ENCODE data around the gene RREB1.

The RREB1 gene

DNA sequence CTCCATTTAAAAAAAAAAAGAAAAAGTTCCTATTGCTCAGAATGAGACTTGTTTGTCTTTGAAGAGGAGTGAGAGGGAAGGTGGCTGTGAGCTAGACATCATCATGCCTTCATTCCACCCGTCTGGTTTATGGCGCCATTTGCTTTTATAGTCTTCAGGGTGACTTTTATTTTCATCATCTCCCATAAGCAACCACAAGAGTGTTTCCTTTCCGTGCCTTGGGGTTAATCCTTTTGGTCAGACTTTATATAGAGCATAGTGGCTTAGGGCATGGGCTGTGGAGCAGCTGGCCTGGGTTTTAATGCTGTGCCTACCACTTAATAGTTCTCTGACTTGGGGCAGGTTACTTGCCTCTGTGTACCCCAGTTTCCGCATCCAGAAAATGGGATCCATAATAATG is 77.8 kb downstream of the RREB1 start:
- no peak overlapping the region for H3K4me3 ChIP-seq (ENCODE audit: low read depth, low read length)

- H3K4me3 ChIP-seq (ENCODE audit: low read depth, low read length): no peak overlapping the region
These were observed 80.7 kb downstream of the RREB1 start for GRCh38 chr6:7188492-7188891.

DNA sequence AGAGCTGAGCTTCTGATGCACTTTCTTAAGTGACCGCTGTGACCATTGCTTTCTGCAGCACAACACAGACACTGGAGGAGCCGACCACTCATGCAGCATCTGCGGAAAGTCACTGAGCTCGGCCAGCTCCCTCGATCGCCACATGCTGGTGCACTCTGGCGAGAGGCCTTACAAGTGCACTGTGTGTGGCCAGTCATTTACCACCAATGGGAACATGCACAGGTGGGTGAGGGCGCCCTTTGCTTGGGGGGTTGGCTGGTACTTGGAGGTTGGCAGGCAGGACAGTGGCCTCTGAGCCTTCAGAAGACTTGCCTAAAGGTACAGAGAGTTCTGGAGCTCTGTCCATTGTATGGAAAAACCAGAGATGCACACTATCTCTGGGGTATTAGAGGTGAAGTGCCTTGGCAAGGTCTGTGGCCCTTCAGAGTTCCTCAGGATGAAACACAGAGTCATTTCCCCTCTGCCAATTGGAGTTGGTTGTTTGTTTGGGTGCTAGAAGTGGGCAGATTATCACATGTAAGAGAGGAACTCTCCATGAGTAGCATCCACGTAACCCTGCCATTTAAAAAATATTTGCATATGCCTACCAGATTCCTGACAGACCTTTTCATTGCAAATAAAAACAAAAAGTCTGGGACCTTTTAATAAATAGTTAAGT is 81.5 kb downstream of the RREB1 start:
- no peak overlapping the region for H3K4me3 ChIP-seq (ENCODE audit: low read depth, low read length)

DNA sequence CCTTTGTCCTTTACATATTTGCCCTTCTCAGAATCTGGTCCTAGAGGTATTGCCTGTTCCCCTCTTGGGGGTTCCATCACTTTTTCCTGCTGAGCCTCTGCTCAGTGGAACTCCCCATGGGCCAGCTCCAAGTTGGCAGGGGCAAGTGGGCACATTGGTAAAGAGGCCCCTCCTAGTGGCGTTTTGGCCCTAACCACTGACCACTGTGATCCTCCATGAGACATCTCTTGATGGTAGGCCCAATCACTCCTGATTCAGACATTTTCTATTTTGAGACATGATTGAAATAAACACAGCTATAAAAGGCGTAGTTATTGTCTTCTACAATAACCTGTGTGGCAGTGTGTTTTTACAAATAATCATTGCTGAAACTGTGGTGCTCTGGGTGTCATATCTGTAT is 83.0 kb downstream of the RREB1 start:
- H3K4me3 ChIP-seq (ENCODE audit: low read depth, low read length): no peak overlapping the region

DNA sequence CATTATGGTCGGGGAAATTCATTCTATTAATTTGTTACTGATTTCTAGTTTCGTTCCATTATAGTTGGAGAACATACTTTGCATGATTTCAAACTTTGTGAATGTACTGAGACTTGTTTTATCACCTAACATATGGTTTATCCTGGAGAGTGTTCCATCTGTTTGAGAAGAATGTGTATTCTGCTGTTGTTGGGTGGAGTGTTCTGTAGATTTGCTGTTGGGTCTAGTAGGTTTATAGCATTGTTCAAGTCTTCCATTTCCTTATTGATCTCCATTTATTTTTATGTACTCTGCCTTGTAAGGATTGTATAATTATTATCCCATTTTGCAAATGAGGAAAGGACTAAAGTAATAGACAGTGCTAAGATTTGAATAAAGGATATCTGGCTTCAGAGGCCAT is 85.4 kb downstream of the RREB1 start:
- H3K4me3 ChIP-seq (ENCODE audit: low read depth, low read length): no peak overlapping the region

GRCh38 chr6:7194657-7195056 is 86.9 kb downstream of the RREB1 start:
- no peak overlapping the region for H3K4me3 ChIP-seq (ENCODE audit: low read depth, low read length)

- no peak overlapping the region for H3K4me3 ChIP-seq (ENCODE audit: low read depth, low read length)
These were observed 87.7 kb downstream of the RREB1 start for GRCh38 chr6:7195339-7196018.

DNA sequence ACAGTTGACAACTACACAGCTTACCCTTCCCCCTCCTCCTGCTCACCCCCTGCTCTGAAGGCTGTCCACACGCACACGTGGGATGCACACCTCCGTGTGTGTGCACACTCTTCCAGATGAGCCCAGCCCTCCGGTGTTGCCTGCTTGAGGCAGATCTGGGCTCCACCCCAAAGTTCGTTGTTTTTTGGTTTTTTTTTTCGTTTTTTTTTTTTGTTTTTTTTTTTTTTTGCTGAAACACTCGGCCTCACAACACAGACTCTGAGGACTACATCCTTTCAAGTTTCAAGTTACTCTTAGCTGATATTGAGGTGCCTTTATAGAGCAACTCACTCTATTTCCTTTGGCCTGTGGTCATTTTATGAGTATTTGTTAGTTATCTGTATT is 88.2 kb downstream of the RREB1 start:
- no peak overlapping the region for H3K4me3 ChIP-seq (ENCODE audit: low read depth, low read length)

DNA sequence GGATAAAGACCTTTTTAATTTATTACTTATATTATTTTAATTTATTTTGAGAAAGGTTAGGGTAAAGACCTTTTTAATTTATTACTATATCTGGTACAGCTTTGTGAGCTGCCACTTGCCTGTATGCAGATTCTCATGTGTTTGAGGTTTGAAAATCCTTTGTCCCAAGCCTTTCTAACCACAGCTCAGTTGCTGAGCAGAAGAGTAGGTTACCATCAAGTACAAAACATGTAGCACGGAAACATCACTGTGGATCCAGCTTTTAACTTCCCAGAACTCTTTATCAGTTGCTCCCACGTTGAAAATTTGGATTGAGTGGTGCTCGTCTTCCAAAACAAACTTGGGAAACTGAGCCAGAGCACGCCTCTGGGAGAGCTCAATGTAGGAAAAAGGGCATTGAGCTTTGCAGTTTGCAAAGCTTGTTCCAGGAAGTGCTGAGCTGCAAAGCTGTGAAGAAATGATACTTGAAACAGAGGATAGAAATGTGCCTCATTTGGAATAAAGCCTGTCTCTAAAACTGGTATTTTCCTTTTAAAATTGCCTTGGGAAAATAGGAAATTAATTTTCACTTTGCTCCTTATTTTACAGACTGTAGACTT is 89.0 kb downstream of the RREB1 start:
- H3K4me3 ChIP-seq (ENCODE audit: low read depth, low read length): no peak overlapping the region

DNA sequence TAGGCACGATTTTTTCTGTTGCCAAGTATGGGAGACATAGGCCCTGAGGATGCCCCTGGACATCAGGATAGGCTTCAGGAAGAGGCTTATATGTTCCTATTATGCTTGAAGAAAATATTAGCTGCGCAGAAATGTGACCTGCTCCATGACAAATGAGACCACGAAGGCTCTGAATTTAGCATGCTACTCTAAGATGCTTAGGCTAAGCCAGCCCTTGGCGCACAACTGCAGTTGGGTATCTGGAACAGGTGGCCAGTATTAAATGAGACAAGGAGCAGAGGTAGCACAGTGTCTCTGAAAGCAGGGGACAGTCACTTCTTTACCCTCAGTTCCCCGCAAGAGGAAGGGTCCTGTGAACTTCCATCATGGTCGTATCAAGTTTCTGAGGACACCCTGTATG is 90.0 kb downstream of the RREB1 start:
- H3K4me3 ChIP-seq (ENCODE audit: low read depth, low read length): no peak overlapping the region

GRCh38 chr6:7198833-7199800 is 91.4 kb downstream of the RREB1 start:
- no peak overlapping the region for H3K4me3 ChIP-seq (ENCODE audit: low read depth, low read length)

DNA sequence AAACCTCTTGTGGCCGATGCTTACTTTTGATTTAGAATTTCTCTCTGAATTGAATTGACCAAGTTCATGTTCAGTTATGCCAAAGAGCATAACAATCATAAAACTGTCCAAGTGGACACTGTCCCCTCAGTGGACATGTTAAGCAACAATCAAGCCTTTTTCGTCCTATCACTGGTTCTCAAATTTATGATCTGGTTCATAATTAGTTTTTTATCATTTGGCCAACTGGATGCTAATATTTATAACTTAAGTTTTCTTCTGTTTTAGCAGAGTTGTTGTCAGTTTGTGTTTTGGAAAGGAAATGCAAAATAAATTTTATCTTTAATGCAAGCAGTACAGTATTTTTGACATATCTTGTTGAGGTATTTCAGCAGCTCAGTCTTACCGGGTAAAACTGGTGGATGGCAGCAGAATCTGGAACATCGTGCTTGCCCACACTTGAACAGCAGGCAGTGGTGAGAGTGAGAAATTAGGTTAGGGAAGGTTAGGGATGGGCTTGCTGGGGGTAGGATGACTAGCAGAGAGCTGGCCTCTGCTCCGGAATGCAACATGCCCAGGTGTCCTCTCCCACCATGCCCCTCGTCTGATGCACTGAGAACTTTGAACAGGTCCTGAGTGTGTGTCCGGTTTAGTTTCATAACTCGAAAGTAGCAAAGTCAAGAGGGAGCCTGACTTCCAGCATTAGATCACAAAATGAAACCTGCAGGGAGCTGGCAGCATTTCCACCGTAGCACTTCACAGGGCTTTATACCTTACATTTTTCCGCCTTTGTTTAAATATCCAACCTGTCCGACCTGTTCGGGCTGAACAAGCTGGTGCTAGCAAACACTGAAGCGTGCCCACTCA is 93.1 kb downstream of the RREB1 start:
- no peak overlapping the region for H3K4me3 ChIP-seq (ENCODE audit: low read depth, low read length)

GRCh38 chr6:7201444-7201731 is 93.6 kb downstream of the RREB1 start:
- H3K4me3 ChIP-seq (ENCODE audit: low read depth, low read length): no peak overlapping the region

DNA sequence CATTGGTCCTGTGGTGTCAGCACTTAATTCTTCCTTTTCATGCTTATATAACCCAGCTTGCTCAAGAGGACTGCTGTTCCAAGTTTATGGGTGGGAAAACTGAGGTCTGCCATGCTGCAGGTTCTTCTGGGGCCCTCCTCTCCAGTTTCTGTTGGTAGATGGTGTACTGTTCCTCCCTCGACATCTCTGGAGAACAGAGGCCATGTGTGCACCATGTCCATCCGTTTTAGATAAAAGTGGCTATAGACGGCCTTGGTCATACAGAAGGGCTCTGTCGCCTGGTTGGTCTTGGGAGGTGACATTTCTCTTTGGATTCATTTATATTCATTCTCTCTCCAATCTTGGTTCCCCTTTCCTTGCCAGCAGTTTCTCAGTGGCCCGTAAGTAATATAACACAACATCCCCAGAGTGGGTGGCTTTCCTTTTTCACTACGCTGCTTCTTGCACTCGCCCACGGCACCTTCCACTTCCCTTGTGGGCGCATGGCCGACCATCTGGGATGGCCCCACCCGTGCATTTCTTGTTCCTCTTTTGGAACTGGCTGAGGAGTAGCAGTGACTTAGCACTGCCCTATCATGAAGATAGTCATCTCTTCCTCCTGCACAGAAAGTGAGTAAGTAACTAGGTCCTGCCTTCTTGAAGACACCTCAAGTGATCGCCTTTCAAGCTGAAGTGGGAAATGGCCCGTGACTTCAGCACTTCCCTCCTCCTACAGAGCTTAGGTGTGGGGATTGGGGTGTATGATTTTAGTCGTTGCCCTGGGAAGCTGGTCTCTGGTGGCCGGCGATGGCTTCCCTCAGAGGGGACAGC is 94.2 kb downstream of the RREB1 start:
- no peak overlapping the region for H3K4me3 ChIP-seq (ENCODE audit: low read depth, low read length)

GRCh38 chr6:7202950-7203349 is 95.2 kb downstream of the RREB1 start:
- H3K4me3 ChIP-seq (ENCODE audit: low read depth, low read length): no peak overlapping the region

DNA sequence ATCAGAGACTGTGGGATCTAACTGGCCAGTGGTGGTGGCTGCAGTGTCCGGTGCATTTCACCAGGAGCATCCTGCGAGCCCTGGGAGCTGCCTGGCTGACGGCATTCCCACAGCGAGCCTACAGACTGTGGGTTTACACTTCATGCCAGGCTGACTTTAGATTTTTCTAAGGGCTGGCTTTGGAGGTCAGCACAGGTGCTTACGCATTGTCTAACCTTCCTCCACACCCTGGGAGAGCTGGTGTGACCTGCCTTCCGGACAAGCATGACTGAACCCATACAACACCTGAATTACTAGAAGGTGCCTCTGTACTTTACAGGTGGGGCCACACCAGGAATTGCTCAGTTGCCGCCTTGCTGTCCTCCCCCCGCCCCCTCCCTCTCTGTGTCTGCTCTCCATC is 96.2 kb downstream of the RREB1 start:
- no peak overlapping the region for H3K4me3 ChIP-seq (ENCODE audit: low read depth, low read length)

GRCh38 chr6:7204726-7205125 is 97.0 kb downstream of the RREB1 start:
- H3K4me3 ChIP-seq (ENCODE audit: low read depth, low read length): no peak overlapping the region

DNA sequence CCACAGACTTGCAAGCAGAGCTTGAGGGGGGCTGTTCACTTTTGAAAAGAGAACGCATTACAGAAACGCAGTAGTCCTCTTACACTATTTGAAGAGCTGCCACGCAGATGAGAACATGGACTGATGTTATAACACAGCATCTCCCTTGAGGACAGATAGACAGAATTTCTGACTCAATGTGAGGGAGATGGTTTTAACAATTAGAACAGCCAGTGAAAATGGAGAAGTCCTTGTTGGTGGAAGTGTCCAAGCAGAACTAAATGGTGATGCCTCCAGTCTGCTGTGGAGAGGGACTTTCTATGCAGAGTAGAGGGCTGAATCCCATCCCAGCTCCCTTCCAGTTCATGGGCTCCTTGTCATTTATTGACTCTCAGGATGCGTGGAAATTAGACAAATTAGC is 100.0 kb downstream of the RREB1 start:
- H3K4me3 ChIP-seq (ENCODE audit: low read depth, low read length): no peak overlapping the region

DNA sequence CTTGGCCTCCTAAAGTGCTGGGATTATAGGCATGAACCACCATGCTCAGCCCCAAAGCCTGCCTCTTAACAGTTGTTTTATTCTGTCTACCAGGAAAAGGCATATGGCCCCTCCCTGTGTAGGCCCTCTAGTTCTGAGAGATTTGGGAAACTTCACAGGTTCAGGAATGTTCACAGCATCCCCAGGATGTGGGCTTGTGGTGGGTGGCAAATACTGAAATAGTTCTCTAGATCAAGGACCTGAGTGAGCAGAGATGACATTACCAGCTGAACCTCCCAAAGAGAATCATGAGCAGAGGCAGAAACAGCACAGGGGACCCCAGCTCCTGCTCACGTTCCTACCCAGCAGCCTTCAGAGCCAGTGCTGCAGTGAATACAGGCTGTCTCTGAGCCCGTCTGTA is 105.7 kb downstream of the RREB1 start:
- H3K4me3 ChIP-seq (ENCODE audit: low read depth, low read length): no peak overlapping the region

GRCh38 chr6:7214468-7214867 is 106.7 kb downstream of the RREB1 start:
- H3K4me3 ChIP-seq (ENCODE audit: low read depth, low read length): no peak overlapping the region
